Panc1 (cell line): Measurements from ENCODE around the gene TMEM121. TPM values are rescaled to one million over a fixed set of nuclear protein-coding genes. Genes with fewer than 3 reads are reported as not detected.

Experiments used
- ATAC-seq: fragments of 200-7000 bp; cut with Tn5 transposase; 2 replicates; pipeline ENCODE4 v1.9.1; 2020; ENCODE audit warnings: mild to moderate bottlenecking, moderate library complexity
- BruUV-seq: library from RNA; stranded (reverse); fragments of 400-500 nt; replicated peaks from 2 replicates; lab custom pipeline; 2021; lab: Mats Ljungman, UMichigan
- CTCF ChIA-PET: fragments of 300-600 bp; sonication (Branson Sonifier 250); formaldehyde crosslinking; loops from one replicate; lab custom pipeline; 2022; ENCODE audit warnings: antibody characterized with exemption; lab: Charles Lee
- POLR2A ChIA-PET: fragments of 300-600 bp; sonication (Branson Sonifier 250); formaldehyde crosslinking; loops from one replicate; lab custom pipeline; 2022; ENCODE audit warnings: antibody characterized with exemption; lab: Charles Lee
- DNase-seq: peaks from one replicate; pipeline ENCODE4 v3.0.0-alpha.2; 2010; ENCODE audit warnings: low read depth, low spot score
- H3K27ac ChIP-seq: 2 replicates; pipeline ENCODE4 v1.5.1; 2011; ENCODE audit warnings: mild to moderate bottlenecking, low read length, inconsistent platforms
- H3K27me3 ChIP-seq: fragments of 200-500 bp; sonication (Bioruptor generic); 2 replicates; pipeline ENCODE4 v1.6.0; 2014; ENCODE audit warnings: low read length, inconsistent platforms; ENCODE audit not compliant: control insufficient read depth, insufficient read depth
- H3K36me3 ChIP-seq: fragments of 200-500 bp; sonication (Bioruptor generic); 2 replicates; pipeline ENCODE4 v1.5.1; 2014; ENCODE audit warnings: inconsistent platforms, mild to moderate bottlenecking, low read length, moderate library complexity; ENCODE audit not compliant: control insufficient read depth, insufficient read depth
- H3K4me1 ChIP-seq: 2 replicates; pipeline ENCODE4 v1.5.1; 2011; ENCODE audit warnings: inconsistent platforms, mild to moderate bottlenecking, low read length, moderate library complexity; ENCODE audit not compliant: control insufficient read depth, insufficient read depth
- H3K4me3 ChIP-seq, 2 experiments: 2 replicates each; pipeline ENCODE4 v1.5.1; 2011 to 2012; ENCODE audit warnings: low read depth in 2 of 2, low read length in 2 of 2, mild to moderate bottlenecking in 2 of 2, inconsistent platforms in 1 of 2, moderate library complexity in 1 of 2
- H3K9me3 ChIP-seq: fragments of 200-500 bp; sonication (Bioruptor generic); 2 replicates; pipeline ENCODE4 v1.5.1; 2014; ENCODE audit warnings: low read depth, mild to moderate bottlenecking, inconsistent platforms, low read length, moderate library complexity; ENCODE audit not compliant: control insufficient read depth, insufficient read depth
- POLR2AphosphoS5 ChIP-seq: IDR thresholded peaks from 2 replicates; pipeline ENCODE4 v1.6.1; 2012; ENCODE audit warnings: mild to moderate bottlenecking, low read depth, low read length, moderate library complexity
- REST ChIP-seq, 2 experiments: IDR thresholded peaks; 2 replicates each; pipeline ENCODE4 v1.6.1; 2011 to 2012; ENCODE audit warnings: low read depth in 2 of 2, control low read depth in 1 of 2, low read length in 1 of 2, mild to moderate bottlenecking in 1 of 2, moderate library complexity in 1 of 2; ENCODE audit not compliant: insufficient read depth in 1 of 2
- SIN3A ChIP-seq: IDR thresholded peaks from 2 replicates; pipeline ENCODE4 v1.6.1; 2012; ENCODE audit warnings: low read depth, mild to moderate bottlenecking, low read length, moderate library complexity, borderline replicate concordance; ENCODE audit not compliant: insufficient read depth
- TCF7L2 ChIP-seq: IDR thresholded peaks from 2 replicates; pipeline ENCODE4 v1.6.1; 2011; ENCODE audit warnings: mild to moderate bottlenecking, low read depth, low read length, inconsistent platforms
- in situ Hi-C: cut with HindIII; loops from 2 replicates; pipeline ENCODE4 v1.10.0; 2016; ENCODE audit warnings: low sequenced_read_pairs, low pct_unique_long_range_greater_than_20kb
- intact Hi-C: fragments of 100-400 bp; cut with micrococcal nuclease; formaldehyde crosslinking; loops from one replicate; pipeline ENCODE4 v1.10.0; 2022; ENCODE audit not compliant: unreplicated experiment
- total RNA-seq: library from RNA; stranded (reverse); gene quantifications from one replicate; pipeline ENCODE4 v1.2.1, GENCODE V29; 2021; ENCODE audit not compliant: unreplicated experiment
- TF ChIP-seq, protein P1 (sequence below): fragments of 450-650 bp; IDR thresholded peaks from 2 replicates; pipeline ENCODE4 v1.5.1; 2017; ENCODE audit warnings: mild to moderate bottlenecking

TMEM121 gene
- total RNA-seq, 1 experiment from 2014 or later, result 4.6 TPM

- Histone ChIP-seq H3K36me3 (no peaks in the 10 kb centered on the region; the same call in 1 of the 2 replicates), H3K9me3 (no peaks in the 10 kb centered on the region), H3K27me3 (no peaks in the 10 kb centered on the region), H3K27ac (peak overlapping the region; percentile 63; the same call in 1 of the 2 replicates), H3K4me3 (no peak overlapping the region), H3K4me1 (peaks cover 52% of the 10 kb centered on the region)
- TF ChIP-seq REST (IDR thresholded peaks at IDR 0.05; ENCODE audit: insufficient read depth in 1 of 2, low read depth in 2 of 2, low read length in 1 of 2), result no peak
- TF ChIP-seq POLR2AphosphoS5, result no peak
- TF ChIP-seq TCF7L2, result no peak
- TF ChIP-seq, protein P1, sequence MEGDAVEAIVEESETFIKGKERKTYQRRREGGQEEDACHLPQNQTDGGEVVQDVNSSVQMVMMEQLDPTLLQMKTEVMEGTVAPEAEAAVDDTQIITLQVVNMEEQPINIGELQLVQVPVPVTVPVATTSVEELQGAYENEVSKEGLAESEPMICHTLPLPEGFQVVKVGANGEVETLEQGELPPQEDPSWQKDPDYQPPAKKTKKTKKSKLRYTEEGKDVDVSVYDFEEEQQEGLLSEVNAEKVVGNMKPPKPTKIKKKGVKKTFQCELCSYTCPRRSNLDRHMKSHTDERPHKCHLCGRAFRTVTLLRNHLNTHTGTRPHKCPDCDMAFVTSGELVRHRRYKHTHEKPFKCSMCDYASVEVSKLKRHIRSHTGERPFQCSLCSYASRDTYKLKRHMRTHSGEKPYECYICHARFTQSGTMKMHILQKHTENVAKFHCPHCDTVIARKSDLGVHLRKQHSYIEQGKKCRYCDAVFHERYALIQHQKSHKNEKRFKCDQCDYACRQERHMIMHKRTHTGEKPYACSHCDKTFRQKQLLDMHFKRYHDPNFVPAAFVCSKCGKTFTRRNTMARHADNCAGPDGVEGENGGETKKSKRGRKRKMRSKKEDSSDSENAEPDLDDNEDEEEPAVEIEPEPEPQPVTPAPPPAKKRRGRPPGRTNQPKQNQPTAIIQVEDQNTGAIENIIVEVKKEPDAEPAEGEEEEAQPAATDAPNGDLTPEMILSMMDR, result no peak
- TF ChIP-seq SIN3A, result no peak
- ChIA-PET CTCF (no interaction called here), POLR2A (no interaction called here)
- ATAC-seq (no peak), DNase-seq (no peak)
- in situ Hi-C loops, result no loop called here
- no TSS peak for BruUV-seq
- intact Hi-C loops, result loop anchor here (10.0 kb wide), 1 partner anchor 110 kb away; no protein-coding TSS in a partner anchor
These were observed 41.4 kb upstream of the TMEM121 start for GRCh38 chr14:105484997-105485393.

DNA sequence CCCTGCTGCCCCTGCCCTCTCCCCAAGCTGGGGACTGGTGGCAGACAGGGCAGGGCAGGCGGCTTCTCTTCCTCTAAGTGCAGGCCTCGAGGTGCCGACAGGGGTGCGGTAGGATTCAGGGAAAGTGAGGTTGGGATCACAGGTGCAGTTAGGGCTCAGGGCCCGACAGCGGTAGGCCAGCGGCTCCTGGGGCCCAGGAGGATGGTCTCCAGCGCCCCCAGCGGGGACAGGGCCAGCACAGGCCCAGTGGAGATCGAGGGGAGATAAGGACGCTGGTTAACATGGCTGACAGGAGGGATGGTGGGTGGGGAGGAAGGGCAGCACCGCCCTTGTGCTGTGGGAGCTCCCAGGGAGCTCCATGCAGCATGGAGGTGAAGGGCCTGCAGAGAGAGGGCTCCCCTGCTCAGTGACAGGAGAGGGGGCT, 40.6 kb upstream of the TMEM121 start:
- Histone ChIP-seq H3K27ac (peak overlapping the region; percentile 63), H3K4me3 (peak overlapping the region in 1 of 2 experiments; percentile 67; a peak in 2 of 4 replicates), H3K36me3 (no peaks in the 10 kb centered on the region; the same call in 1 of the 2 replicates), H3K9me3 (no peaks in the 10 kb centered on the region), H3K27me3 (no peaks in the 10 kb centered on the region), H3K4me1 (peaks cover 46% of the 10 kb centered on the region)
- ATAC-seq (peak; percentile 9), DNase-seq (no peak)
- CTCF ChIA-PET, result interaction anchor here (1.5 kb wide), 1 partner anchor 17 kb away, joined by 3 read pairs; no protein-coding TSS in a partner anchor
- no TSS peak for BruUV-seq
- POLR2A ChIA-PET, result no interaction called here
- intact Hi-C loops, result loop anchor here (10.0 kb wide), 1 partner anchor 111 kb away; no protein-coding TSS in a partner anchor
- TF ChIP-seq SIN3A, result no peak
- TF ChIP-seq, protein P1, result peak; percentile 78
- in situ Hi-C loops, result no loop called here
